ENCODE results near the gene RNF169. TPM values are rescaled to one million over a fixed set of nuclear protein-coding genes. Genes with fewer than 3 reads are reported as not detected.

The RNF169 gene
- total RNA-seq, 1 donor from 2014 or later: 19.5 TPM

DNA sequence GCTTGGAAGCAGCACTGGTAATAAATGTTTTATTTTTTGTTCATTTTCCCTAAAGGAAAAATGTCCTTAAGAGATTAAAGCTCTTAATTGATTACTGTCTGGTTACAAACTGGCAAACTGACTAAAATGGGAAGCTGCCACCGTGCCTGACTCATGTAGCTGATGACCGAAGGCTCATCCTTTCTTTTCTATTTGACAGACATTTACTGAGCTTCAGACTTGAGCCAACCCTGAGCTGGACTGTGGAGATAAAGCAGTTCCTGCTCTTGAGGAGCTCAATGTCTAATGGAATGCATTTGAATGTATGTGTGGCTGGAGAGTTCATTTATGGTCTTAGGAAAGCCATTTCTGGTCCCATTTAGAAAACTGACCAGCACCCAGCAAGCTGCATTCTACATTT, 91.3 kb downstream of the RNF169 start:
- TF ChIP-seq, protein P1, sequence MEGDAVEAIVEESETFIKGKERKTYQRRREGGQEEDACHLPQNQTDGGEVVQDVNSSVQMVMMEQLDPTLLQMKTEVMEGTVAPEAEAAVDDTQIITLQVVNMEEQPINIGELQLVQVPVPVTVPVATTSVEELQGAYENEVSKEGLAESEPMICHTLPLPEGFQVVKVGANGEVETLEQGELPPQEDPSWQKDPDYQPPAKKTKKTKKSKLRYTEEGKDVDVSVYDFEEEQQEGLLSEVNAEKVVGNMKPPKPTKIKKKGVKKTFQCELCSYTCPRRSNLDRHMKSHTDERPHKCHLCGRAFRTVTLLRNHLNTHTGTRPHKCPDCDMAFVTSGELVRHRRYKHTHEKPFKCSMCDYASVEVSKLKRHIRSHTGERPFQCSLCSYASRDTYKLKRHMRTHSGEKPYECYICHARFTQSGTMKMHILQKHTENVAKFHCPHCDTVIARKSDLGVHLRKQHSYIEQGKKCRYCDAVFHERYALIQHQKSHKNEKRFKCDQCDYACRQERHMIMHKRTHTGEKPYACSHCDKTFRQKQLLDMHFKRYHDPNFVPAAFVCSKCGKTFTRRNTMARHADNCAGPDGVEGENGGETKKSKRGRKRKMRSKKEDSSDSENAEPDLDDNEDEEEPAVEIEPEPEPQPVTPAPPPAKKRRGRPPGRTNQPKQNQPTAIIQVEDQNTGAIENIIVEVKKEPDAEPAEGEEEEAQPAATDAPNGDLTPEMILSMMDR (IDR thresholded peaks at IDR 0.05): no peak
- Histone ChIP-seq H3K27me3 (no peaks in the 10 kb centered on the region), H3K4me1 (no peaks in the 10 kb centered on the region), H3K36me3 (peaks cover 40 to 67% of the 10 kb centered on the region in 2 donors), H3K27ac (no peak overlapping the region), H3K4me3 (no peak overlapping the region), H3K9me3 (no peaks in the 10 kb centered on the region)
- no peak for DNase-seq (ENCODE audit: low spot score in 2 of 2)
- intact Hi-C loops (cut with DNase I): no loop called here

DNA sequence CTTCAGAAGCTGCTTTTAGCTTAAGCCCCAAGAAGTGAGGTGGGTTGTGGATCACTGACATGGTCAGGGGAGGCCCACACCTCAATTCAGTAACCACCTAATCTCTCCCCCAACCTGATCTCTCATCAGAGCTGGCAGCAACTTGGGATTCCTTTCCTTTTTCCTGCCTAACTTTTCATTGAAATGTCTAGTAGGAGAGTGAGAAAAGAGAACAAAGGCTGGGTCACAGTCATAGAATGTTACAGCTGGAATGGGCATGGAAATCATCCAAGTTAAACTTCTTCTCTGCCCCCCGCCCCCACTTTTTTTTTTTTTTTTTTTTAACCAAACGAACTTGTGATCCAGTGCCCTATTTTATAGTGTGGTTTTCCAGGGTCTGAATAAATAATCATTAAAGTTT, 91.8 kb downstream of the RNF169 start:
- TF ChIP-seq, protein P1 (IDR thresholded peaks at IDR 0.05): no peak
- Histone ChIP-seq H3K4me1 (no peaks in the 10 kb centered on the region), H3K9me3 (no peaks in the 10 kb centered on the region), H3K36me3 (peaks cover 37 to 67% of the 10 kb centered on the region in 2 donors), H3K4me3 (no peak overlapping the region), H3K27me3 (no peaks in the 10 kb centered on the region), H3K27ac (no peak overlapping the region)
- intact Hi-C loops (cut with DNase I): no loop called here
- DNase-seq (ENCODE audit: low spot score in 2 of 2): no peak

DNA sequence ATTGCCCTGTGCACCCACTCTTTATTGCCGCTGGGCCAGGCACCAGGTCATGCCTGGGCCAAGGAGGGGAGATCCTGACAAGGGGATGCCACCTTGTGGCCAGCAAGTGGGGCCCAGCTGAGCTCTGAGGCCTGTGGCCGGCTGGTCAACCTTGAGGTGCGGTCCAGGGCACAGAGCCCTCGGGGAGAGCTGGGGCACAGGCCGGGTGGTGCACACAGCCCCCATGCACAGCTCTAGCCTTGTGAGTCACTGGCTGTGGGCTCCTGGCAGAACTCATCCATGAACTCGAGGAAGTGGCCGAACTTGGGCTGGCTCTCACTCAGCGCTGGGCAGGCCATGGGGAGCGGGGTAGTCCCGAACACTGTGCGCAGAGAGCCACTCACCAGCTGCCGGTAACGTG, 94.3 kb downstream of the RNF169 start:
- Histone ChIP-seq H3K9me3 (no peaks in the 10 kb centered on the region), H3K36me3 (peaks cover 23 to 56% of the 10 kb centered on the region in 2 donors), H3K27ac (no peak overlapping the region), H3K4me1 (no peaks in the 10 kb centered on the region), H3K27me3 (no peaks in the 10 kb centered on the region), H3K4me3 (no peak overlapping the region)
- no peak for DNase-seq (ENCODE audit: low spot score in 2 of 2)
- intact Hi-C loops (cut with DNase I): no loop called here
- TF ChIP-seq, protein P1 (IDR thresholded peaks at IDR 0.05): no peak

DNA sequence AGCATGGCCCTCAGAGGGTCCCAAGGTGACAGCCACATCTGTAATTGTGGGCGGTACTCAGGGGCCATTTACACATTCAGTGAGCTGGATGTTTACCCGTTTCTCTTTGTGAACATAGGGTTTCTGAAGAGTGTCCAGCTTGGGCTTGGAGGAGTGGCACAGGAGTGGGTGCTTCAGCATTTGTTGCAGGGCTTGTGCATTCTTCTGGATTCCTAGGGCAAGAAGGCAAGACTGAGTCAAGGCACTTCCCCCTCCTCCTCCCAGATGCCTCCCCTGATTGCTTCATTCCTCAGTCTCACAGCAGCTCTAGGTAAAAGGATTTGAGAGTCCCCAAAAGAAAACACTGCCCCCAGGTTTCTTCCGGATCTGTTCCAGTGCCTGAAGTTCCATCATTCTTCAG, 95.4 kb downstream of the RNF169 start:
- Histone ChIP-seq H3K9me3 (no peaks in the 10 kb centered on the region), H3K27me3 (no peaks in the 10 kb centered on the region), H3K4me3 (no peak overlapping the region), H3K4me1 (no peaks in the 10 kb centered on the region), H3K27ac (no peak overlapping the region), H3K36me3 (peaks cover 18 to 58% of the 10 kb centered on the region in 2 donors)
- DNase-seq (ENCODE audit: low spot score in 2 of 2): no peak
- TF ChIP-seq, protein P1 (IDR thresholded peaks at IDR 0.05): no peak
- intact Hi-C loops (cut with DNase I): no loop called here

DNA sequence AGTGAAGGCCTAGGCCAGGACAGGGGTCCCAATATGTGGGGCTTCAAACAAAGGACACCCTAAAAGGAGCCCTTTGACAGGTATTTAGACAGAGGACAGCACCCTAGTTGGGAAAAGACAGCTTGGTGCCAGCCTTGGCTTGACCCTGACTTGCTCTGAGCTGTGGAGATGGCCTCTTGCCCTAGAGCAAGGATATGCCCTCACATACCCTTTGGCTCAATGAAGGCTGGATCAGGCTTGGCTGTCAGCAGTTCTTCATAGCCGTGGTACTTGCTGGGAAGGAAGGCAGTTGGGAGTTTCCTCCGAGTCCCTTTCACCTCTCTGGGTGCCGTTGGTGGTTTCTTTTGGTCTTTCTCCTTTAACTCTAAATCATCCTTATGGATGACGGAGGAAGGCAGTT, 96.2 kb downstream of the RNF169 start:
- Histone ChIP-seq H3K36me3 (peaks cover 18 to 55% of the 10 kb centered on the region in 2 donors), H3K4me1 (no peaks in the 10 kb centered on the region), H3K4me3 (no peak overlapping the region), H3K27ac (no peak overlapping the region), H3K9me3 (no peaks in the 10 kb centered on the region), H3K27me3 (no peaks in the 10 kb centered on the region)
- intact Hi-C loops (cut with DNase I): no loop called here
- no peak for DNase-seq (ENCODE audit: low spot score in 2 of 2)
- TF ChIP-seq, protein P1 (IDR thresholded peaks at IDR 0.05): no peak

DNA sequence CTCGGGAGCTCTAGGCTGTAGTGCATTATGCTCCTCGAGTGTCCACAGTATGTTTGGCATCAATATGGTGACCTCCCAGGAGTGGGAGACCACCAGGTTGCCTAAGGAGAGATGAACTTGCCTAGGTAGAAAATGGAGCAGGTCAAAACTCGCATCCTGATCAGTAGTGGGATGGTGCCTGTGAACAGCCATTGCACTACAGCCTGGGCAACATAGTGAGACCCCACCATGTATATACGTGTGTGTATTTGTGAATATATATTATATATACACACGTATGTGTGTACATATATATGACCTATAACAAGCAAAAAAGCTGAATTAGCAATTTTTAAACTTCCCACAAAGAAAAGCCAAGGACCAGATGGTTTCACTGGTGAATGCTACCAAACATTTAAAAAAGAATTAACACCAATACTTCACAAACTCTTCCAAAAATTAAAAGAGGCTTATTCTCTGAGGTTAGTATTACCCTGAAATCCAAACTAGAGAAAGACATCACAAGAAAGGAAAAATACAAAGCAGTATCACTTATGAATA, 97.4 kb downstream of the RNF169 start:
- no peaks in the 10 kb centered on the region for H3K4me1 ChIP-seq
- no peaks in the 10 kb centered on the region for H3K27me3 ChIP-seq
- H3K9me3 ChIP-seq: no peaks in the 10 kb centered on the region
- intact Hi-C loops (cut with DNase I): no loop called here
- TF ChIP-seq, protein P1 (IDR thresholded peaks at IDR 0.05): no peak
- H3K4me3 ChIP-seq: no peak overlapping the region
- H3K36me3 ChIP-seq: peaks cover 18 to 58% of the 10 kb centered on the region in 2 donors
- no peak overlapping the region for H3K27ac ChIP-seq
- no peak for DNase-seq (ENCODE audit: low spot score in 2 of 2)

Data from ascending aorta (tissue), 2 donors.